ENCODE data around the gene CACNA2D4.

CACNA2D4 gene

DNA sequence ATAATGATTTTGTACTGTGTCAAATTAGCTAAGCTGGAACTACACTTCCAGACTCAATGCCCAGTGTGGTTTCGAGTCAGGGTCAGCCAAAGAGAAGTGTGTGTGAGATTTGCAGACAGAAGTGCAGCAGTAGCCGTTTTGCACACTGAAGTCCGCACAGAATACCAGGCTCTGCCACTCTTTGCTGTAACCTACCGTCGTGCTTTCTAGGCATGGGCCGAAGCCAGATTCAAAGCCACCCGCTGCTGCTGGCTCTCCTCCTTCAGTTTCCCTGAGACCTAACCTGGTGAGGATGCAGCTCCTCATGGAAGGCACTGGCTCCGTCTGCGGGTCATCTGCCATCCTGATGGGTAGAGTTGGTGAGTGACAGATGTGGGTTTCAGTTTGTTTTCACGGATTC, 49.3 kb downstream of the CACNA2D4 start:
- DNase-seq, result no peak

DNA sequence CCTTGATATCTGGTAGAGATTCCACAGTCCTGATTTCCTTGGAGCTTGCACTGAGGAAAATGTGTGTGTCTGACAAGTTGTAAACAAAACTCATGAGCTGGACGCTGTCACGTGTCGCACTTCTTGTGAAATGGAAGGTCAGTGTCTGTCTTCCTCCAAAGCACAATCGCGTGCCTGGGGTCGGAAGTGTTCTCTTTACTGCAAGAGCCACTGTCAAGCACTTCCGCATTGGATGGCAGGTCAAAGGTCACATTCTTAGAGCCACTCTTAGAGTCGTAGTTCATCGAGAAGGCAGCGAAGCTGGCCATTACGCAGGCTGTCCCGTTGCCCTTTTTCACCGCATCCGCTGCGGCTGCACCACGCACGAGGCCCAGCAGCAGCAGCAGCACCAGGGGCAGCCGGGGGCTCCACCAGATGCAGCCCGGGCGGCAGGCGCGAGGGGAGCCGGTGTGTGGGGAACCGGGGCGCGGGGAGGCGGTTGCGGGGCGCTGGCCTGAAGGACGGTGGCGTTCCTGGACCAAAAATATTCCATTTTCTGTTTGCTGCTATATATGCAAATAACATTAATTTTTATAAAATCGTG, 53.1 kb downstream of the CACNA2D4 start:
- no peak for DNase-seq

DNA sequence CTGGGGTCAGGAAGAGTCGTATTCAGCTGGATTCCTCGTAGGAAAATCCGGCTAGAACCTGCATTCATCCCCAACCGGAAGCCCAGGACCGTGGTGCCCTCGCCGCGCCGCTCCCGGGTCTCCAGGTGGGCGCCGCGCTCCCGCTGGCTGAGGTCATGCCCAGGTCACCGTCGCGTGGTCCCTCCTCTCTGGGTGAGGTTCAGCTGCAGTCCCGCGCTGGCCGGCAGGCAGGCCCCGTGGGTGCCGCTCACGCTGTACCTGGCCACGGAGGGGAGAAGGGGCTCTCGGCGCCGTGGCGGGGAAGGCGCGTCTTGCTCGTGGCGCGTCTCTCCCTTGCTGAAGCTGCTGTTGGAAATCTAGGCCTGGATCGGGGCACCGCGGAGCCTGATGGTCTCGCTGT, 53.6 kb downstream of the CACNA2D4 start:
- no peak for DNase-seq

DNA sequence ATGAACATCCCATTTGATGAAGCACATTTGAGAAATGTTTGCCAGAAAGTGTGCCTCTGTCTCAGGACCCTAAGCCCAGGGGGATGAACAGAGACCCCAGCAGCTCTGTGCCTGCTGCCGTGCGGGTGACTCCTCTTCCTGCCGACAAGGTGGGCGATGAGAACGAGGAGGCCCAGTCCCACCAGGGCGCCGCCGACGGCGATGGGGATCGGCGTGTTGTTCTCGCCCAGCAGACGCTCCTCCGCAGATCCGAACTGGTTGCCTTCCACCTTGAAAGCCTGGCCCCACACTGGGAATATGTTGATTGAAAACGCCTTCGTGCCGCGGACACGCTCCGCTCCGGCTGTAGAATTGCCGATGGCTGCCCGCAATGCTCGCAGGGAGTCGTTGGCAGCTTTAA, 54.0 kb downstream of the CACNA2D4 start:
- no peak for DNase-seq

DNA sequence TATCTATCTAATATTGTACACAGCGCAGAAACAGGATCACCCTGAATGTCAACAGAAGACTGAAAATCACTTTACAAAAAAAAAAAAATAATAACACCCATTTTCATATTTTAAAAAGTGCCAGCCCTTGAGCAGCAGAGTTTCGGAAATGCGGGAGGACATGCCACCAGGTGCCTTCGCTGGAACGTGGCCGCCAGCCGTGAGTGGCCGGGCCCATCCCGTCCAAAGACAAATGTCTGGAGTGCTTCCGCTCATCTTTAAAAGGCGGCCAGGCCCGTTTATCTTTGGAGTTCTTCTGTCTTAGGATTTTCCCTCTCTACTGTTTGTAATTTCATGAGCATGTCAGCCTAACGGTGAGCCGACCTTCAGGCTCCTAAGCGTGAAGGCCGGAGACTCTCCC, 54.6 kb downstream of the CACNA2D4 start:
- DNase-seq, result no peak

DNA sequence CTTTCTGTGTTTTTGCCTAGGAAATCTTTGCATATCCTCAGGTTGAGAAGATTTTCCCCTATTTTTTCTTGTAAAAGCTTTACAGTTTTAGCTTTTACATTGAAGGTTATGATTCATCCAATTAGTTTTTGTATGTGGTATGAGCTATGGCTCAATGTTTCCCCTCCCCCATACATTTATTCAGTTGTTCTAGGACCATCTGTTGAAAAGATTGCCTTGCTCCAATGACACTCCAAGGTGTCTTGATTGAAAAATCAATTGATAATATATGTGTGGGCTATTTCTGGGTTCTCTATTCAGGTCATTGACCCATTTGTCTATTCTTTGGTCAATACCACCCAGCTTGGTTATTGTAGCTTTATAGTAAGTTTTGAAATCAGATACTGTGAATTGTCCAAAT, 55.5 kb downstream of the CACNA2D4 start:
- no peak for DNase-seq

DNA sequence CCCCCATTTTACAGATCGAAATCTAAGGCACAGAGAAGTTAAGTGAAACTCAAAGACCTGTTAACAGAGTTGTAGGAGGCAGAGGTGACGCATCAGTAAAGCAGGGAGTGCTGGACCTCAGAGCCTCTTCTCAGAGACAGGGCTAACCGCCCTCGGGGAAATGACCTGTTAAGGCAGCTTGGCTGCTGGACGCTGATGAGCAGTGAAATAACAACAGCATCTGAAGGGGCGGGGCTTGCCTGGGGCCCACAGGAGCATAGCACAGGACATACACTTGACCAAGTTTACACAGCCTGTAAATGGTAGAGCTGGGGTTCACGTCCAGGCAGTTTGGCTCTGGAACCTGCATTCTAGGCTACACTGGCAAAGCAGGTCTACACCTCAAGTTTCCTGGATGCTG, 58.8 kb downstream of the CACNA2D4 start:
- DNase-seq, result no peak

DNA sequence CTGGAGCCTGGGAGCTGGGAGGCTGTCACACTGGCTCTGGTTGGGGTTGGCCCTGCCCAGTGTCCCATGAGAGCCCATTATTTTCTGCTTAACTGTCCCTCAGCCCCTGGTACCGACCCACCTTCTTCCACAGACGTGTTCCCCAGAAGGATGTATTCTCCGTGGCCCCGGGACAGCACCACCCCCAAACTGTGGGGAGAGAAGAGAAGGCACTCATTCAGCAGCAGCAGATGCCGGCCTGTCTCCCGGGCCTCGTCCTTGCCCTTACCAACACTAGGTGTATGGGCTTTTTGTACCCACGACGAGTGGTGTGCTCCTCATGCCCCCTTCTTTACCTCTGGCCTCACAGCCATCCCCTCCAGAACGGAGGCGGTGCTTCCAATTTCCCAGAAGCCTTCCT, 60.0 kb downstream of the CACNA2D4 start:
- no peak for DNase-seq

DNA sequence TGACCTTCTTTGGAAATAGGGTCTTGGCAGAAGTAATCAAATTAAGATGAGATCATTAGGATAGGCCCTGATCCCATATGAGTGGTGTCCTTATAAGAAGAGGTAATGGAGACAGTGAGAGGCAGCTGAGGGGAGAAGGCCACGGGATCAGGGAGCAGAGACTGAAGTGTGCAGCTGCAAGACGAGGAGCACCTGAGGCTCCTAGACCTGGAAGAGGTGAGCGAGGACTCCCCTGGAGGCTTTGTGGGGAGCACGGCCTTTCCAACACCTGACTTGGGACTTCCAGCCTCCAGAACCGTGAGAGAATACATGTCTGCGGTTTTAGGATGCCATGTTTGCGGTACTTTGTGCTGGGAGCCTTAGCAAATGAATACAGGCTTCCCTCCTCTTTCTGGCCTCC, 60.6 kb downstream of the CACNA2D4 start:
- no peak for DNase-seq

DNA sequence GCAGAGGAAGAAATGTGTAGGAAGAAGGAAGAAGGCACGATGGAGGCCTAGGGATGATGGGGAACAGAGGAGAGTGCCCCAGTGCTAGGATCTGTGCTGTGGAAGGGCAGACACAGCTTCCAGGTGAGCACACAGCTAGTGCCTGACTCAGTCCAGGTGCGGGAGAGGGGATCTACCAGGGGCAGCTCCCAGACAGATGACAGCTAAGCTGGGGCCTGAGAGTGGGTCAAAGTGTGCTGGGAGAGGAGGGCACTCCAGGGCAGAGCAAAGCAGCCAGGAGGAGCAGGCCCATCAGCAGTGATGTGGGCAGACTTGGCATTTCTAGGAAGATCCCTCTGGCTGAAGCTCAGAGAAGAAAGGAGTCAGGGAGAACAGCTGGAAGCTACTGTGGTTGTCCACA, 61.4 kb downstream of the CACNA2D4 start:
- DNase-seq, result no peak

DNA sequence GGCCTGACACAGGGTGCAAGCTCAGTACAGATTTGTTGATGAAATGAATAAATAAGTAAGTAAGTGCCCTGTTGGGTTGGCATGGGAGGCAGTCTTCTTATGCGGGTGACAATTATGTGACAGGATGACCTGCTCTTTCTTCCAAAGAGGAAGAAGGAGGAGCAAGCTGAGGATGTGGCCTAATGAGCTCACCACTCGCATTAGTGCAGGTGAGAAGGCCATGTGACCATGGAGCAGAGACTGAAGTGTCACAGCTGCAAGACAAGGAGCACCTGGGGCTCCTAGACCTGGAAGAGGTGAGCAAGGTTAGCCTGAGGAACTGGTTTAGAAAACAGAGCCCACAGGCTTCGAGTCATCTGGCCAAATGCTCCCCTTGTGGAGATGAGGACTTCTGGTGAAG, 63.2 kb downstream of the CACNA2D4 start:
- no peak for DNase-seq

DNA sequence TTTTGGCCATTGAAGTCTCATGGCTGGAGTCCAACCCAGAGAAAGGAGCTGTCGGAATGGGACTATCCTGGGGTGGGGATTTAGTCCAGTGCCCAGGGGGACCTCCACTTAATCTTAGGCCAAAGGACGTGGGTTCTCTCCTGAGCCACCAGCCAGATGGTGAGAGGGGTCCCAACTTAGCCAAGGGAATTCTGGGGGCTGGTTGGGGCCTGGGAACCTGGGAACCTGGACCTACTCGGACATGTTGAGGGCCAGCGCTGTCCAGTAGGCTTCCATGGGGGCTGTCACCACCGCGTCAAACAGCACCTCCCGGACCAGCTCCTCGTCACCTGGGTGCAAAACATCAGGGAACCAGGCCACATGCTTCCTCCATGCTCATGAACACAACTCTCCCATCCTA, 64.7 kb downstream of the CACNA2D4 start:
- no peak for DNase-seq

DNA sequence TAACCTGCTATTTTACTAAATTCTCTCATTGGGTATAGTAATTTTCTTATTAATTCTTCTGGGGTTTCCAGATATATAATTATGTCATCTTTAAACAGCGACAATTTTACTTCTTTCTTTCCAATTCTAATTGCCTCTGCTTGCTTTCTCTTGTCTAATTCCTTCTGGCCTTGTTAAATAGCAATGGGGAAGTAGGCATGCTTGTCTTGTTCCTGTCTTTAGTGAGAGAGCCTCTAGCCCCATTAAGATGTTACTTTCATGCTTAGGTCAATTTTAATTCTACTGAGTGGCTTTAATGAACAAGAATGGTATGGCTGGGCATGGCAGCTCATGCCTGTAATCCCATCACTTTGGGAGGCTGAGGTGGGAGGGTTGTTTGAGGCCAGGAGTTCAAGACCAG, 66.4 kb downstream of the CACNA2D4 start:
- no peak for DNase-seq

DNA sequence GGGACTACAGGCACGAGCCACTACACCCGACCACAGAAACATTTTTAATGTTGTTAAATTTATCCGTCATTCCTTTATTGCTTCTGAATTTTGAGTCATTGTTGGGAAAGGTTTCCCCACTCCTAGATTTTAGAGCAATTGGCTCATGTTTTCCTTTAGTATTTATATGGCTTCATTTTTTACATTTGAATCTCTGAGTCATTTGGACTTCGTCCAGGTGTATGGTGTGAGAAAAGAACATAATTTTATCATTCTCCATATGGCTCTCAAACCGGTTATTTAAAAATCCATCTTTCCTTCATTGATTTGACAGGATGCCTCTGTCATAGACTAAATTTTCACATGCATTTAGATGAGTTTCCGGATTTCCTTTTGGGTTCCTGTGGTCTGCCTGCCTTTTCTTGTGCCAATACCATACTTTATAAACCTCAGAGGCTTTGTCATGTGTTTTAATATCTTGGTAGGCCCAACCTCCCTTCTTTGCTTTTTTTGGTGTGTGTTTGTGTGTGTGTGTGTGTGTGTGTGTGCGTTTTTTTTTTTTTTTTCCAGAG, 67.2 kb downstream of the CACNA2D4 start:
- DNase-seq, result no peak

DNA sequence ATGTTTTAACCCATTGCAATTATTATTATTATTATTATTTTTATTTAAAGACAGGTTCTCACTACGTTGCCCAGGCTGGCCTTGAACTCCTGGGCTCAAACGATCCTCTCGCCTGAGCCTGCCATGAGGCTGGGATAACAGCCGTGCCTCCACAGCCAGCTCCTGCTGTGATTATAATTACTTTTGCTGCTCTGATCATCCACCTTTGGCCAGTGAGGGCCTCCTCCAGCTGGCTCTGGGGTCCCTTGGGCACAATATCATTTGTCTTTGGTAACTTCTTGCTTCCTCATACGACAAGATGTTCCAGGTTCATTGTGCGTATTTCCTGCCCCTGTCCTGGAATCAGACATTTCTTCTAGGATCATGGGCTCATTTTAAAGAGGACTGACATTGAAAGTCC, 69.7 kb downstream of the CACNA2D4 start:
- DNase-seq, result peak; percentile 13

DNA sequence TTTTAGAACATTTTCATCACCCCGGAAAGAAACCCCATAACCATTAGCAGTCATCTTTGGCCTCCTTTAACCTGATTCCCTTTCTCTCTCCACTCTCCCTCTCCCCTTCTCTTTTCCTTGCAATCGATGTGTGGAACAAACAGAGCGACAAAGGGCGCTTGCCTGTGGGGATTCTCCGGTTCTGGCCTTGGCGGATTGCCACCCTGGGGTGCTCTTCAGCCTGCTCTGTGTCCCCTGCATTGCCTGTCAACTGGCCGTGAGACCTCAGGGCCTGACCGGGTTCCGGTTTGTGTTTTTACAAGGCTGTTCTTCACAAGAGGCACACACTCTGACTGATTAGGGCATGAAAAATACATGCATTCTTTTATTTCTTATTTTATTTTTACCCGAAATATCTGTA, 70.3 kb downstream of the CACNA2D4 start:
- peak; percentile 11 for DNase-seq

DNA sequence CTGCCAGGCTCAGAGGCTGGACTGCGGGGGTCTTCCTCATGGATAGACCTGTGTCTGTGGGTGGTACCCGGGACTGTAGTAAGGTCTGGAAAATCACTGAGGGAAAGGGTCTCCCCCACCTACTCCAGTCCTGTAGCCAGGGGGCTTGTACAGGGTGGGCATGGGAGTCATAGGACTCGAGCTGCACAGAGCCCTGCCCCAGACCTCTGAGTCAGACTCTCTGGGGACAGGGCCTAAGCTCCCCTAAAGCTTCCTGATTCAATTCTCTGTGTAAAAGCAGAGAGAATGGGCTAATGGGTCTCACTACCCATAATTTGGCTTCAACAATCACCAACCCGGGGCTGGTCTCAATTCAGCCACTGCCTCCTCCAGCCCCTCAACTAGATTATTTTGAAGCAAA, 71.0 kb downstream of the CACNA2D4 start:
- no peak for DNase-seq

DNA sequence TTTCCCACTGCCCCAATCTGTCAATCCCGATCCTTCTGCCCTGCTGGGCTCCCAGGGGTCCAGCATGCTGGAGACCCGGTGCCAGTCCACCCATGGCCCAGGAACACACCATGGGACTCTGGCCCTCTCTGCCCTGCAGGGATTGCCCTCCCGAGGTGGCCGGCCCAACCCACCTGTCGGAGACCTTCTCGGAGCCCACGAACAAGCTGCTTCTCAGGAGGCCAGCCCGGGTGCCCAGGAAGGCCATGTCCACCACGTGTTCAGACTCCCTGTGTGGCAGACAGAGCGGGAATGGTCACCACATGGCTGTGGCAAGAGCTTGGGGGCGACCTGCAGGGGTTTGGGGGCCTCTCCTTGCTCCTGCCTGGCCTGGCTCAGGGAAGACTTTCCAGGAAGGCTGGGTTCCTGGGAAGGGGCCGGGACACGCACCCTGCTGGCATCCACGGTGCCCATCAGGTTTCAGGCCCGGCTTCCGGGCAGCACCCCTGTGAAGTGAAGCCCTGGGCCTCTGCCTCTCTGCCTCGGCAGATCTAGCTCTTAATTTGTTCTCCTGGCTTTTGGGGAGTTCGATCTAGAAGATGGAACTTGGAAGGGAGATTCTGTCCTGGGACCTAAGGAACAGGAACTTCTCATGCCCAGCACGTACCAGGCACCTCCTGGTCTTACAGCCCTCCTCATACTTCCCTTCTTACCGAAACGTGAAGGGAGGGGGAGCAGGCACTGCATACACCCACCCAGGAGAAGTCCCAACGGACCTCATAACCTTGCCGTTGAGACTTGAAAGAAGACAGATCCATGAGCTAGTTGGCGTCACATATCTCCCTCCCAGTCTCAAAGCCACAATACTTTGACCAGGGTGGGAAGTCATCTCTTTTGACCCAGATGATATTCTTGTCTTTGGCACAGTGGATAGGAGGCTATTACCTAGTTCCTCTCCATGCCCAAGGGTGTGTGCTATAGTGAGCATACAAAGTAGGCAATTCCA, 71.7 kb downstream of the CACNA2D4 start:
- no peak for DNase-seq

DNA sequence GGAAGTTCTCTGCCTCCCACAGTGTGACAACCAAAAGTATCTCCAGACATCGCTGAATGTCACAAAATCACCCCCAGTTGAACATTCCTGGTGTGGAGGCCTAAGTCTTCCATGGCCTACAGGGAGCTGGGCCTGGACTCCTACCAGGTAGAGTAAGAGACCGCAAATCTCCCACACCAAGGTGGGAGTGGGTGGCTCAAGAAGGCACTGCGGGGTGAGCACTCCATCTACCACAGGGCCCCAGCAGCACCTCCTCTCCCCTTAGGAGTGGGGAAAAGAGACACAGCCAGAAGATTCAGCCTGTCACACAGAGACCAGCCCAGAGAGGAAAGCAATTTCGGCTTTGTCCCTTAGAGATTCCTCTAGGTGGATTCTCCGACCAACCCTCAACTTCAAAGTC, 72.6 kb downstream of the CACNA2D4 start:
- DNase-seq, result no peak

DNA sequence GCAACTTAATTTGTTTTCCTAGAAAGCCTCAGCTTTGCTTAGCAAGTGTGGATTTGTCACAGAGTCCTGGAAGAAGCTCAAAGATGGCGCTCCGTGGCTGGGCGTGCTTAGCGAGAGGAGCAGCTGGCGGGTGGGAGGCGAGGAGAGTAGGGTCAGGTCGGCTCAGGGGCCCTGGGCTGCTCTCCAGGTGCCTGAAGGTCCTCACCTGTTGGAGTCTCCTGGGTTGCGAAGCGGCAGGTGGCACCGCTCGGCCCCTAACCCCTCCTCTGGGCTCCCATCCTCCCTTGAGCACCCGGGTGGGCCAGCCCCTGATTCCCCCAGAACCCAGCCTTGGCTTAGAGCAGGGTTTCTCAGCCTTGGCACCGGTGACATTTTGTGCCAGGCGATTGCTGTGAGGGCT, 73.0 kb downstream of the CACNA2D4 start:
- no peak for DNase-seq

DNA sequence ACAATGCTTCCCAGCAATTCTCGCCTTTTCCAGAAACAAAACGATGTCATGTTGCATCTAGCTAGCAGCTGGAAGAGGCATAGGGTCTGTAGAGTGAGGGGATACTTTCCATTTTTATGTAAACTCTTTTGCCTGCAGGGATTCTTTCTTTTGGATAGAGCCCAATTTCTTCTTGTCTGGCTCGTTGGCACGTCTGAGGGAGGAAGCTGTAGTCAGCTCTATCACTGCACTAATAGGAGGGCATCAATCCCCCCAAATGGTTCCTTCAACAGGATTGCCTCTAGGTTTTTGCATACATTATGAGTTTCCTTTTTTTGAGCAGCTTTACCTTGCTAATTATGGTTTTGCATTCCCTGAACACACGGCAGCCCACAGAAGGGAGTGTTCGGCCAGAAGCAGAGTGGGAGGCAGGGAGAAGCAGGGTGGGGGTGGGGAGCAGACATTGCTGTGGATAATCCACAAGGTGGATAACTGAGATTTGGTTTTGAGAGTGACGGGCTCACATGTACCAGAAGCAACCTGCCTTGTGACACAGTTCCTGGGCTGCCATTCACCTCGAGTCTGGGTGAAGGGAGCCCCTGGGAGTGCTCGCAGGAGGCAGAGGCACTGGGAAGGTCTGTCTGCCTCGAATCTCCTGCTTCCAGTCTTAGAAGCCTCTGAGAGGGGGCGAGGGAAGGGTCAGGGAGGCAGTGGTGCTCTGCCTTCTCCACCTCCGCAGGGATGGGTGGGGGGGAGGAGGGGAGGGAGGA, 73.6 kb downstream of the CACNA2D4 start:
- no peak for DNase-seq

DNA sequence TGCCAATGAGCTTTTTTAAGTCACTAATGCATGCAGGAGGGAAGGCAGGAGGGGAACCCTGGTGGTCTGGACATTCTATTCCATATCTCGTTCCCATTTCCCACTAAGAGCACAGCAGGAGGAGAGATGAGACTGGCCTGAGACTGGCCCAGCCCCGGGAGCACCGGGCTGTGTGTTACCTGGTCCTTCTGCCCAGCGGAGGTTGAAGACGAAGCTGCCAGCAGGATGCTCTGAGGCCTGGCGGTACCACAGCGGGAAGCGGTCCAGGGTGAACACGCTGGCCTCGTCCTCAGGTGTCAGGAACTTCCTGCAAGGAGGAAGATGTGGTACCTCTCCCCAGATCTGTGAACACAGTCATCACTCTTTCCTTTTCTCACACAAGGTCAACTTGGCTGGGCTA, 74.2 kb downstream of the CACNA2D4 start:
- DNase-seq, result no peak

DNA sequence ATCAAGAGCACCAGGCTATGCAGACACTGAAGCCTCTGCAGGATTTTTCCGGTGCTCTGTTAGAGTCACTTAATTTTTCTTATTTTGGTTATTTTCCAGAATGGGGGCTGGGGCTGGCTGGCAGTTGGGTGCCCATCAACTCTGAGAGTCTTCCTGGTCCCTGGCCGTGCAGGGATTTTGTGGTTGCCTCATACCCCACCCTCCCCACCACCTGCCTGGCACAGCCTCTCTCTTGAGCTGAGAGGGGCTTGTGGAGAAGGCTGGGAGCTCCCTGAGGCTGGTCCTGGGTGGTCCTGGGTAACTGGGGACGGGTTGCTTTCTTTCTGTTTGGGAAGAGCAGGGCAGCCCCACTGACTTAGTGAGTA, 74.8 kb downstream of the CACNA2D4 start:
- no peak for DNase-seq
